Measurements from ENCODE around the gene HTD2.

HTD2 gene

GRCh38 chr3:58352626-58353025 is 46.3 kb downstream of the HTD2 start:
- Histone ChIP-seq H3K4me3 (ENCODE audit: severe bottlenecking) (no peak overlapping the region), H3K4me1 (ENCODE audit: insufficient read depth, poor library complexity, severe bottlenecking) (no peaks in the 10 kb centered on the region), H3K9me3 (ENCODE audit: severe bottlenecking) (no peaks in the 10 kb centered on the region), H3K27ac (ENCODE audit: poor library complexity, severe bottlenecking) (no peak overlapping the region), H3K27me3 (ENCODE audit: insufficient read depth, poor library complexity, severe bottlenecking) (no peaks in the 10 kb centered on the region), H3K36me3 (ENCODE audit: low read depth) (no peaks in the 10 kb centered on the region)
- TF ChIP-seq, protein P1, sequence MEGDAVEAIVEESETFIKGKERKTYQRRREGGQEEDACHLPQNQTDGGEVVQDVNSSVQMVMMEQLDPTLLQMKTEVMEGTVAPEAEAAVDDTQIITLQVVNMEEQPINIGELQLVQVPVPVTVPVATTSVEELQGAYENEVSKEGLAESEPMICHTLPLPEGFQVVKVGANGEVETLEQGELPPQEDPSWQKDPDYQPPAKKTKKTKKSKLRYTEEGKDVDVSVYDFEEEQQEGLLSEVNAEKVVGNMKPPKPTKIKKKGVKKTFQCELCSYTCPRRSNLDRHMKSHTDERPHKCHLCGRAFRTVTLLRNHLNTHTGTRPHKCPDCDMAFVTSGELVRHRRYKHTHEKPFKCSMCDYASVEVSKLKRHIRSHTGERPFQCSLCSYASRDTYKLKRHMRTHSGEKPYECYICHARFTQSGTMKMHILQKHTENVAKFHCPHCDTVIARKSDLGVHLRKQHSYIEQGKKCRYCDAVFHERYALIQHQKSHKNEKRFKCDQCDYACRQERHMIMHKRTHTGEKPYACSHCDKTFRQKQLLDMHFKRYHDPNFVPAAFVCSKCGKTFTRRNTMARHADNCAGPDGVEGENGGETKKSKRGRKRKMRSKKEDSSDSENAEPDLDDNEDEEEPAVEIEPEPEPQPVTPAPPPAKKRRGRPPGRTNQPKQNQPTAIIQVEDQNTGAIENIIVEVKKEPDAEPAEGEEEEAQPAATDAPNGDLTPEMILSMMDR (IDR thresholded peaks at IDR 0.05; ENCODE audit: poor library complexity, severe bottlenecking): no peak
- no peak for DNase-seq (ENCODE audit: low spot score)
- no peak for ATAC-seq (ENCODE audit: low read depth)

- TF ChIP-seq, protein P1 (IDR thresholded peaks at IDR 0.05; ENCODE audit: poor library complexity, severe bottlenecking): no peak
- H3K27me3 ChIP-seq (ENCODE audit: insufficient read depth, poor library complexity, severe bottlenecking): no peaks in the 10 kb centered on the region
- ATAC-seq (ENCODE audit: low read depth) (no peak), DNase-seq (ENCODE audit: low spot score) (no peak)
- no peak overlapping the region for H3K27ac ChIP-seq (ENCODE audit: poor library complexity, severe bottlenecking)
- no peaks in the 10 kb centered on the region for H3K9me3 ChIP-seq (ENCODE audit: severe bottlenecking)
- no peak overlapping the region for H3K4me3 ChIP-seq (ENCODE audit: severe bottlenecking)
- no peaks in the 10 kb centered on the region for H3K36me3 ChIP-seq (ENCODE audit: low read depth)
- H3K4me1 ChIP-seq (ENCODE audit: insufficient read depth, poor library complexity, severe bottlenecking): no peaks in the 10 kb centered on the region
These were observed 47.6 kb downstream of the HTD2 start for GRCh38 chr3:58353722-58354553.

DNA sequence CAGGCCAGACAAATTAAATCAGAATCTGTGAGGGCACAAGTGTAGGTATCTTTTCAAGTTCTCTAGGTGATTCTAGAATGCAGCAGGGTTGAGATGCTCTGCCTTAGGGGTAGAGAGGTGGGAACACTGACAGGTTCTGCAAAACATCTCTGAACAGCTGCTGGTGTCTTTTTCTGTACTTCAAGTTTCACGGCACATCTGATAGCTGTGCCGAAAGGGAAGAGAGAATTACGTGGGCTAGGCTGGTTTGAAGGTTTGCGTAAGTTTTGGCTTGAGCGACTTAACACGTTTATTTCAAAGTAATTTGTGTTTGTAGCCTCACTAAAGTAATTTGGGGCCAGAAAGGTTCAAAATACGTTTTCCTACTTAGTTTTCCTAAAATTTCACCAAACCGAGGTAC is 48.9 kb downstream of the HTD2 start:
- Histone ChIP-seq H3K4me1 (ENCODE audit: insufficient read depth, poor library complexity, severe bottlenecking) (no peaks in the 10 kb centered on the region), H3K4me3 (ENCODE audit: severe bottlenecking) (no peak overlapping the region), H3K27ac (ENCODE audit: poor library complexity, severe bottlenecking) (no peak overlapping the region), H3K9me3 (ENCODE audit: severe bottlenecking) (no peaks in the 10 kb centered on the region), H3K36me3 (ENCODE audit: low read depth) (no peaks in the 10 kb centered on the region), H3K27me3 (ENCODE audit: insufficient read depth, poor library complexity, severe bottlenecking) (no peaks in the 10 kb centered on the region)
- ATAC-seq (ENCODE audit: low read depth): no peak
- DNase-seq (ENCODE audit: low spot score): no peak
- TF ChIP-seq, protein P1 (IDR thresholded peaks at IDR 0.05; ENCODE audit: poor library complexity, severe bottlenecking): no peak

DNA sequence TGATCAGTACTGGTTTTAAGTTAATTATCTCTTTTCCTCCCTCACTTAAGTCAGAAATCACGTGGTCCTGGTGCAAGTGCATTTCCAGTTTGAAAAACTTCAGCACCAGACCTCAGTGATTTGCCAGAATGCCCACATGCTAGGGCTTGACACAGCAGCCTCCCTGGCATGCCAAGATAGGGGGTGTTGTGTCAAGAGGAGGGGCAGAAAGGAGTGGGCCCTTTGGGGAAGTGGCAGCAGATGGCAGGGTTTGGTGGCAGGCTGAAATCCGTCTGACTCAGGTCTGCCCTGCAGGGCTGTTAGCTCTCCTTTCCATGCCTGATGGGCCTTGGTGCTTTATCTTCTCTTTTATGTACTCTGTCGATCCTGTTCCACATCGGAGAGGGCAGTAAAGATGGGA is 49.7 kb downstream of the HTD2 start:
- DNase-seq (ENCODE audit: low spot score): no peak
- Histone ChIP-seq H3K4me3 (ENCODE audit: severe bottlenecking) (no peak overlapping the region), H3K36me3 (ENCODE audit: low read depth) (no peaks in the 10 kb centered on the region), H3K27me3 (ENCODE audit: insufficient read depth, poor library complexity, severe bottlenecking) (no peaks in the 10 kb centered on the region), H3K9me3 (ENCODE audit: severe bottlenecking) (no peaks in the 10 kb centered on the region), H3K27ac (ENCODE audit: poor library complexity, severe bottlenecking) (no peak overlapping the region), H3K4me1 (ENCODE audit: insufficient read depth, poor library complexity, severe bottlenecking) (no peaks in the 10 kb centered on the region)
- ATAC-seq (ENCODE audit: low read depth): no peak
- TF ChIP-seq, protein P1 (IDR thresholded peaks at IDR 0.05; ENCODE audit: poor library complexity, severe bottlenecking): no peak

DNA sequence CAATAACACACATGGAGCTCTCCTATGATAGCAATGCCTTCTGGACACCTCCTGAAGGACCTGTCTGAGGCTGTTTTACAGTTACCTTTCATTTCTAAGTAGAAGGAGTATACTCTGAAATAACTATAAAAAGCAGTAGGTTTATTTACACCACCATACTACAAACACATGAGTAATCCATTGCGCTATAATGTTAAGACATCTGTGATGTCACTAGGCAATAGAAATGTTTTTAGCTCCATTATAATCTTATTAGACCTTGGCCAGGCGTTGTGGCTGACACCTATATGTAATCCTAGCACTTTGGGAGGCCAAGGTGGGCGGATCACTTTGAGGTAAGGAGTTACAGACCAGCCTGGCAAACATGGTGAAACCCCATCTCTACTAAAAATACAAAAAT is 51.1 kb downstream of the HTD2 start:
- no peak overlapping the region for H3K27ac ChIP-seq (ENCODE audit: poor library complexity, severe bottlenecking)
- H3K4me1 ChIP-seq (ENCODE audit: insufficient read depth, poor library complexity, severe bottlenecking): no peaks in the 10 kb centered on the region
- no peaks in the 10 kb centered on the region for H3K9me3 ChIP-seq (ENCODE audit: severe bottlenecking)
- H3K36me3 ChIP-seq (ENCODE audit: low read depth): no peaks in the 10 kb centered on the region
- no peak for DNase-seq (ENCODE audit: low spot score)
- ATAC-seq (ENCODE audit: low read depth): no peak
- TF ChIP-seq, protein P1 (IDR thresholded peaks at IDR 0.05; ENCODE audit: poor library complexity, severe bottlenecking): no peak
- H3K4me3 ChIP-seq (ENCODE audit: severe bottlenecking): no peak overlapping the region
- H3K27me3 ChIP-seq (ENCODE audit: insufficient read depth, poor library complexity, severe bottlenecking): no peaks in the 10 kb centered on the region
